Endothelial cell of umbilical vein (primary cell): Measurements from ENCODE around the gene PLD6.

ENCODE experiments used
- JUN ChIP-seq: IDR thresholded peaks from 2 replicates; pipeline ENCODE4 v1.6.1; 2011; ENCODE audit warnings: borderline replicate concordance, low read depth; ENCODE audit not compliant: insufficient read length, insufficient read depth
- POLR2A ChIP-seq: IDR thresholded peaks from 2 replicates; pipeline ENCODE4 v1.6.1; 2012; ENCODE audit warnings: low read depth, mild to moderate bottlenecking, control low read depth, low read length
- TF ChIP-seq, protein P1 (sequence below), 2 donors: IDR thresholded peaks; 1 replicate in 1 of 2; 2 replicates in 1 of 2; pipeline ENCODE4 v1.5.1; 2011; ENCODE audit warnings: low read length in 2 of 2, mild to moderate bottlenecking in 2 of 2, moderate library complexity in 2 of 2, control low read depth in 1 of 2, inconsistent platforms in 1 of 2, low read depth in 1 of 2; ENCODE audit not compliant: insufficient read depth in 1 of 2; ENCODE audit errors: extremely low read depth in 1 of 2

DNA sequence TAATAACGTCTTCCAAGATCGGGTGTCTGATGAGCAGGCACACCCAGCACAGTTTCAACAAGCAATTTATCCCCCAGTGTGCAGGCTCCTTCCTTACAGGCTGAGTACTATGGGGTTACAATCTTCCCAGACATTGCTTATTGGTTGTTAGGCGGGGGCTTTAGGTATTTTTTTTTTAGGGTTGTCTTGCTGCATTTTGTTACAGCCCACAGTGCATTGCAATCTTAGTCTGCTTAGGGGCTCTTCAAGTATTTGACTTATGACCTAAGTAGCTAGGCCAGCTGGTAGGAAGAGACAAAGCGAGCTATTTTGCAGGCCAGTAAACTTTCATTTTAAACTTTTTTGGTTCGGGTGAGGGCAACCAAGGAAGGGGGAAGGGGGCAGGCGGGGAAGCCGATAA lies 5.8 kb downstream of the PLD6 start:
- TF ChIP-seq, protein P1, sequence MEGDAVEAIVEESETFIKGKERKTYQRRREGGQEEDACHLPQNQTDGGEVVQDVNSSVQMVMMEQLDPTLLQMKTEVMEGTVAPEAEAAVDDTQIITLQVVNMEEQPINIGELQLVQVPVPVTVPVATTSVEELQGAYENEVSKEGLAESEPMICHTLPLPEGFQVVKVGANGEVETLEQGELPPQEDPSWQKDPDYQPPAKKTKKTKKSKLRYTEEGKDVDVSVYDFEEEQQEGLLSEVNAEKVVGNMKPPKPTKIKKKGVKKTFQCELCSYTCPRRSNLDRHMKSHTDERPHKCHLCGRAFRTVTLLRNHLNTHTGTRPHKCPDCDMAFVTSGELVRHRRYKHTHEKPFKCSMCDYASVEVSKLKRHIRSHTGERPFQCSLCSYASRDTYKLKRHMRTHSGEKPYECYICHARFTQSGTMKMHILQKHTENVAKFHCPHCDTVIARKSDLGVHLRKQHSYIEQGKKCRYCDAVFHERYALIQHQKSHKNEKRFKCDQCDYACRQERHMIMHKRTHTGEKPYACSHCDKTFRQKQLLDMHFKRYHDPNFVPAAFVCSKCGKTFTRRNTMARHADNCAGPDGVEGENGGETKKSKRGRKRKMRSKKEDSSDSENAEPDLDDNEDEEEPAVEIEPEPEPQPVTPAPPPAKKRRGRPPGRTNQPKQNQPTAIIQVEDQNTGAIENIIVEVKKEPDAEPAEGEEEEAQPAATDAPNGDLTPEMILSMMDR (IDR thresholded peaks at IDR 0.05; ENCODE audit: extremely low read depth in 1 of 2, insufficient read depth in 1 of 2, low read depth in 1 of 2, low read length in 2 of 2) = no peak
- no peak for TF ChIP-seq JUN
- TF ChIP-seq POLR2A = no peak
